Loucy (cell line): ENCODE data around the gene SLC9A9.

Experiments
- H2AFZ ChIP-seq: fragments of 200-600 bp; sonication (generic); 2 replicates; pipeline ENCODE4 v1.6.0; 2016; ENCODE audit warnings: antibody characterized with exemption, mild to moderate bottlenecking, low read length, moderate library complexity
- H3F3A ChIP-seq: fragments of 200-600 bp; 2 replicates; pipeline ENCODE4 v1.6.0; 2016; ENCODE audit warnings: antibody characterized with exemption, low read depth, mild to moderate bottlenecking
- H3K27me3 ChIP-seq: fragments of 200-600 bp; sonication (generic); 2 replicates; pipeline ENCODE4 v1.6.1; 2014; ENCODE audit warnings: low read length, mild to moderate bottlenecking; ENCODE audit not compliant: insufficient read depth, poor library complexity, severe bottlenecking
- H3K36me3 ChIP-seq: fragments of 200-600 bp; sonication (generic); 2 replicates; pipeline ENCODE4 v1.6.1; 2016; ENCODE audit warnings: low read length; ENCODE audit not compliant: insufficient read depth
- H3K4me1 ChIP-seq: fragments of 200-600 bp; sonication (generic); 2 replicates; pipeline ENCODE4 v1.5.1; 2014; ENCODE audit warnings: low read length, mild to moderate bottlenecking; ENCODE audit not compliant: insufficient read depth, poor library complexity, severe bottlenecking
- H3K4me2 ChIP-seq: fragments of 200-600 bp; sonication (generic); 2 replicates; pipeline ENCODE4 v1.6.0; 2014; ENCODE audit warnings: antibody characterized with exemption, low read length, low read depth, mild to moderate bottlenecking; ENCODE audit not compliant: poor library complexity, severe bottlenecking
- H3K4me3 ChIP-seq: fragments of 200-600 bp; sonication (generic); 2 replicates; pipeline ENCODE4 v1.5.1; 2014; ENCODE audit warnings: low read length, mild to moderate bottlenecking, mixed read lengths; ENCODE audit not compliant: poor library complexity, severe bottlenecking
- H3K79me2 ChIP-seq: fragments of 200-600 bp; sonication (generic); 2 replicates; pipeline ENCODE4 v1.6.1; 2014; ENCODE audit warnings: low read length; ENCODE audit not compliant: insufficient read depth
- H3K9ac ChIP-seq: fragments of 200-600 bp; sonication (generic); 2 replicates; pipeline ENCODE4 v1.6.0; 2014; ENCODE audit warnings: mild to moderate bottlenecking, low read depth, low read length, moderate library complexity; ENCODE audit not compliant: poor library complexity, severe bottlenecking
- H3K9me2 ChIP-seq: fragments of 200-600 bp; sonication (generic); replicated peaks from 2 replicates; pipeline ENCODE4 v1.6.1; 2016; ENCODE audit warnings: low read depth, low read length, mixed read lengths
- H3K9me3 ChIP-seq: fragments of 200-600 bp; sonication (generic); 2 replicates; pipeline ENCODE4 v1.6.1; 2014; ENCODE audit warnings: mild to moderate bottlenecking, antibody characterized with exemption, low read length, low read depth; ENCODE audit not compliant: insufficient read depth
- H4K20me1 ChIP-seq: fragments of 200-600 bp; sonication (generic); 2 replicates; pipeline ENCODE4 v1.6.0; 2014; ENCODE audit warnings: antibody characterized with exemption, low read length, mild to moderate bottlenecking; ENCODE audit not compliant: insufficient read depth, poor library complexity, severe bottlenecking
- CTCF ChIP-seq: fragments of 200-600 bp; sonication (generic); conservative IDR thresholded peaks from 2 replicates; pipeline ENCODE4 v1.5.1; 2014; ENCODE audit warnings: mild to moderate bottlenecking, antibody characterized with exemption, low read length
- EZH2phosphoT487 ChIP-seq: fragments of 200-600 bp; IDR thresholded peaks from 2 replicates; pipeline ENCODE4 v1.6.1; 2018; ENCODE audit warnings: antibody characterized with exemption, mild to moderate bottlenecking, moderate library complexity, borderline replicate concordance

SLC9A9 gene

DNA sequence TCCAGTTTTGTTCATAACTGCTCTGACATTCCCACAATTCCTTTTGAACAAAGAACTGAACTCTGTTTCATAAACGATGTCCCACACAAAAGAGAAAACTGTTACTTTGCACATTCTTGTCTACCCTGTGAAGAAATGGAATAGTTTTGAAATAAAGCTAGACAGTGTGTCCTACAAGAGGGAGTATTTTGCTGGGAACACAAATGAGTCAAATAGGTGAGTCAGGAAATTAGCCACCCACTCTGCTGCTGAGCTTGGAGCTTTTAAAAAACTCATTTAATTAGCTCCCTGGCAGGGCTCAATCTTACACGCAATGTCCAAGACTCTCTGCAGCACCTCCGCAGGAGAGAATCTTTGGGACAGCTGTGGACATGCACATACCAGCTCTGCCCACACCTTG, 193.4 kb downstream of the SLC9A9 start:
- Histone ChIP-seq H3K9ac (no peak overlapping the region), H3K4me3 (no peak overlapping the region), H4K20me1 (no peaks in the 10 kb centered on the region), H2AFZ (no peak overlapping the region), H3K36me3 (no peaks in the 10 kb centered on the region), H3K4me2 (no peak overlapping the region), H3K4me1 (no peaks in the 10 kb centered on the region), H3F3A (no peaks in the 10 kb centered on the region), H3K9me2 (no peaks in the 10 kb centered on the region), H3K27me3 (no peaks in the 10 kb centered on the region), H3K9me3 (no peaks in the 10 kb centered on the region), H3K79me2 (no peaks in the 10 kb centered on the region)
- no peak for TF ChIP-seq EZH2phosphoT487

DNA sequence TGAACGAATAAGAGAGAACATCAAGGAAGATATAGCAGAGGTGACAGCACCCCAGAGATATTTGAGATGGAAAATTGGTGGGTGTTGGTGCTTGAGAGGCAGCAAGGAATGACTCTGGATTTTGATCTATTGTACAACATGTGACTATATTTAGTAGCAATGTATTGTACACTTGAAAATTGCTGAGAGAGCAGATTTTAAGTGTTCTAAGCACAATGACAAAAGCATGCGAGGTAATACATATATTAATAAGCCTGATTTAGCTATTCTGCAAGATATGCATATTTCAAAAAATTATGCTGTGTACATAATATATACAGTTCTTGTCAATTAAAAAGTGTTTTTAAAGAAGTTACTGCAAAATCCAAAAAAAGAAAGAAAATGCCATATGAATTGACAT, 194.3 kb downstream of the SLC9A9 start:
- H3K4me2 ChIP-seq: no peak overlapping the region
- no peaks in the 10 kb centered on the region for H3K9me3 ChIP-seq
- no peaks in the 10 kb centered on the region for H3K79me2 ChIP-seq
- no peak overlapping the region for H3K9ac ChIP-seq
- H2AFZ ChIP-seq: no peak overlapping the region
- TF ChIP-seq CTCF (no peak), EZH2phosphoT487 (no peak)
- no peaks in the 10 kb centered on the region for H3F3A ChIP-seq
- H3K4me1 ChIP-seq: no peaks in the 10 kb centered on the region
- H3K9me2 ChIP-seq: no peaks in the 10 kb centered on the region
- H3K4me3 ChIP-seq: no peak overlapping the region
- no peaks in the 10 kb centered on the region for H4K20me1 ChIP-seq
- H3K36me3 ChIP-seq: no peaks in the 10 kb centered on the region
- H3K27me3 ChIP-seq: no peaks in the 10 kb centered on the region

DNA sequence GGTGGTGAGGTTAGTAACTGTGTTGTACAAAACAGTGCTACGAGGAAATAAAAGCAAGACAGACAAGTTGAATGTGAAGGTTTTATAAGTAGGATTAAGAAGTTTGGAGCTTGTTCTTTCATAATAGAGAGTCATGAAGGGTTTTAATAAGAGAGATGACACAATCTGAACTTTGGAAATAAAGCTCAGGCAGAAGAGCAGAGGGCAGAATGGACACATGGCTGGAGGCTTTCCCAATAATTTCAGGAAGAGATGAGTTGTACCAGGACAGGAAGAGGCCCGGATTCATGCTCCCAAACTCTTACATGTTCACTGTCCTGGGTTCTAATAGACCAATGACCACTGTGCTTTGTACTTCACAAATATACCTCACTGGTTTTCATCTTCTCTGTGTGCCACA, 194.8 kb downstream of the SLC9A9 start:
- H3K36me3 ChIP-seq: no peaks in the 10 kb centered on the region
- H3K4me1 ChIP-seq: no peaks in the 10 kb centered on the region
- no peak overlapping the region for H3K9ac ChIP-seq
- no peak overlapping the region for H2AFZ ChIP-seq
- no peaks in the 10 kb centered on the region for H4K20me1 ChIP-seq
- H3K9me3 ChIP-seq: no peaks in the 10 kb centered on the region
- no peak overlapping the region for H3K4me3 ChIP-seq
- no peaks in the 10 kb centered on the region for H3K9me2 ChIP-seq
- no peak overlapping the region for H3K4me2 ChIP-seq
- no peaks in the 10 kb centered on the region for H3K27me3 ChIP-seq
- no peaks in the 10 kb centered on the region for H3K79me2 ChIP-seq
- H3F3A ChIP-seq: no peaks in the 10 kb centered on the region
- TF ChIP-seq CTCF: no peak
- TF ChIP-seq EZH2phosphoT487: no peak

DNA sequence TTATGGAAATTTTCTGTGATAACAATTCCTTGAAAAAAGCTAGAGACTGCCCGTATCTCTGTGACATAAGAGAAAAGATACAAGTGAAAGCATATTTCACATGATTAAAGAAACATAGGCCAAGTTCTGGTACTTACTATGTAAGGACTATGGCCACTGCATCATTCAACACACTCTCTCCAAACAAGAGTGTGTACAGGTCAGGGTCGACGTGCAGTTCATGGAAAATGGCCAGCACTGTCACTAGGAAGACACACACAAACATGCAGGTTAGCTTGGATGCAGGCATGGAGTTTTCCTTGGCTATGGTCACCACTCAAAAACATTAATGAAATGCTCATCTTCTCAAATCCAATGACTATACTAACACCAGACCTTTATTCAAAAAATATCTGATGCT, 196.2 kb downstream of the SLC9A9 start:
- no peaks in the 10 kb centered on the region for H3K9me2 ChIP-seq
- H3K36me3 ChIP-seq: no peaks in the 10 kb centered on the region
- TF ChIP-seq EZH2phosphoT487 (no peak), CTCF (no peak)
- no peak overlapping the region for H3K4me2 ChIP-seq
- no peaks in the 10 kb centered on the region for H3K79me2 ChIP-seq
- no peaks in the 10 kb centered on the region for H3K27me3 ChIP-seq
- H3K4me1 ChIP-seq: no peaks in the 10 kb centered on the region
- H4K20me1 ChIP-seq: no peaks in the 10 kb centered on the region
- H3K9me3 ChIP-seq: no peaks in the 10 kb centered on the region
- H2AFZ ChIP-seq: no peak overlapping the region
- H3K4me3 ChIP-seq: no peak overlapping the region
- H3K9ac ChIP-seq: no peak overlapping the region
- no peaks in the 10 kb centered on the region for H3F3A ChIP-seq
